ENCODE measurements around the gene TTC7B.

TTC7B gene

GRCh38 chr14:90733139-90733808 is 83.0 kb downstream of the TTC7B start:
- no peak for DNase-seq

- no peak for DNase-seq
Measured at GRCh38 chr14:90732718-90733117, 83.5 kb downstream of the TTC7B start.

- DNase-seq = no peak
Measured at GRCh38 chr14:90732139-90732538, 84.1 kb downstream of the TTC7B start.

- no peak for DNase-seq
Measured at GRCh38 chr14:90731487-90731886, 84.7 kb downstream of the TTC7B start.

GRCh38 chr14:90730206-90730766 is 85.9 kb downstream of the TTC7B start:
- no peak for DNase-seq

- no peak for DNase-seq
Measured at GRCh38 chr14:90728951-90729350, 87.3 kb downstream of the TTC7B start.

- no peak for DNase-seq
Measured at GRCh38 chr14:90727082-90727481, 89.1 kb downstream of the TTC7B start.

- DNase-seq = peak; percentile 44
Measured at GRCh38 chr14:90726656-90727055, 89.6 kb downstream of the TTC7B start.

GRCh38 chr14:90724866-90725265 is 91.4 kb downstream of the TTC7B start:
- DNase-seq = no peak

- no peak for DNase-seq
Measured at GRCh38 chr14:90722590-90722989, 93.6 kb downstream of the TTC7B start.

- DNase-seq = no peak
Measured at GRCh38 chr14:90721619-90722305, 94.5 kb downstream of the TTC7B start.

- DNase-seq = no peak
Measured at GRCh38 chr14:90720832-90721231, 95.4 kb downstream of the TTC7B start.

- no peak for DNase-seq
Measured at GRCh38 chr14:90720336-90720735, 95.9 kb downstream of the TTC7B start.

GRCh38 chr14:90717916-90718315 is 98.3 kb downstream of the TTC7B start:
- DNase-seq = no peak

GRCh38 chr14:90715993-90716392 is 100.2 kb downstream of the TTC7B start:
- no peak for DNase-seq

- DNase-seq = no peak
Measured at GRCh38 chr14:90715495-90715894, 100.7 kb downstream of the TTC7B start.

- no peak for DNase-seq
Measured at GRCh38 chr14:90714811-90715210, 101.4 kb downstream of the TTC7B start.

- DNase-seq = no peak
Measured at GRCh38 chr14:90704738-90705392, 111.4 kb downstream of the TTC7B start.

- DNase-seq = peak; percentile 69
Measured at GRCh38 chr14:90703841-90704737, 112.1 kb downstream of the TTC7B start.

GRCh38 chr14:90700933-90701776 is 115.1 kb downstream of the TTC7B start:
- DNase-seq = no peak

- DNase-seq = peak; percentile 77
Measured at GRCh38 chr14:90699016-90699415, 117.2 kb downstream of the TTC7B start.

- DNase-seq = peak; percentile 95
Measured at GRCh38 chr14:90698379-90698869, 117.8 kb downstream of the TTC7B start.

Measured in NCI-H1694 (cell line).